HCT116 (cell line): Measurements from ENCODE around the gene DPYD.

ENCODE experiments used
- CBX3 ChIP-seq: IDR thresholded peaks from 2 replicates; pipeline ENCODE4 v1.6.1; 2012; ENCODE audit warnings: low read depth
- CTCF ChIP-seq, 3 experiments: fragments of 200-600 bp in 1 of 3; sonication (generic) in 1 of 3; IDR thresholded peaks in 2 of 3; conservative IDR thresholded peaks in 1 of 3; 2 replicates each; pipeline ENCODE4 v1.5.1; 2012 to 2017; ENCODE audit warnings: low read depth in 2 of 3, low read length in 2 of 3, antibody characterized with exemption in 1 of 3, borderline replicate concordance in 1 of 3, control low read depth in 1 of 3, mild to moderate bottlenecking in 1 of 3, mixed read lengths in 1 of 3, mixed run types in 1 of 3, moderate library complexity in 1 of 3; ENCODE audit not compliant: insufficient read depth in 1 of 3
- EZH2 ChIP-seq: fragments of 200-600 bp; sonication (generic); IDR thresholded peaks from 2 replicates; pipeline ENCODE4 v1.6.1; 2017; ENCODE audit warnings: antibody characterized with exemption, mixed run types
- FOSL1 ChIP-seq: IDR thresholded peaks from 2 replicates; pipeline ENCODE4 v1.6.1; 2012; ENCODE audit warnings: low read depth
- JUND ChIP-seq: IDR thresholded peaks from 2 replicates; pipeline ENCODE4 v1.6.1; 2012
- POLR2AphosphoS5 ChIP-seq: IDR thresholded peaks from 2 replicates; pipeline ENCODE4 v1.6.1; 2011; ENCODE audit warnings: mild to moderate bottlenecking, low read depth, low read length, moderate library complexity
- RAD21 ChIP-seq: IDR thresholded peaks from 2 replicates; pipeline ENCODE4 v1.6.1; 2012; ENCODE audit warnings: low read depth, mild to moderate bottlenecking
- REST ChIP-seq: IDR thresholded peaks from 2 replicates; pipeline ENCODE4 v1.6.1; 2012; ENCODE audit warnings: low read depth
- SP1 ChIP-seq: IDR thresholded peaks from 2 replicates; pipeline ENCODE4 v1.6.1; 2012; ENCODE audit warnings: low read depth
- SRF ChIP-seq: IDR thresholded peaks from 2 replicates; pipeline ENCODE4 v1.6.1; 2012; ENCODE audit warnings: low read depth
- TCF7L2 ChIP-seq: IDR thresholded peaks from 2 replicates; pipeline ENCODE4 v1.7.0; 2011; ENCODE audit warnings: borderline replicate concordance, inconsistent platforms; ENCODE audit not compliant: insufficient read depth, insufficient read length; ENCODE audit errors: extremely low read depth
- YY1 ChIP-seq: IDR thresholded peaks from 2 replicates; pipeline ENCODE4 v1.6.1; 2011; ENCODE audit warnings: low read length, low read depth, moderate library complexity, mild to moderate bottlenecking; ENCODE audit not compliant: insufficient replicate concordance; ENCODE audit errors: extremely low read depth
- TF ChIP-seq, protein P1 (sequence below): IDR thresholded peaks from 2 replicates; pipeline ENCODE4 v1.6.1; 2012

DNA sequence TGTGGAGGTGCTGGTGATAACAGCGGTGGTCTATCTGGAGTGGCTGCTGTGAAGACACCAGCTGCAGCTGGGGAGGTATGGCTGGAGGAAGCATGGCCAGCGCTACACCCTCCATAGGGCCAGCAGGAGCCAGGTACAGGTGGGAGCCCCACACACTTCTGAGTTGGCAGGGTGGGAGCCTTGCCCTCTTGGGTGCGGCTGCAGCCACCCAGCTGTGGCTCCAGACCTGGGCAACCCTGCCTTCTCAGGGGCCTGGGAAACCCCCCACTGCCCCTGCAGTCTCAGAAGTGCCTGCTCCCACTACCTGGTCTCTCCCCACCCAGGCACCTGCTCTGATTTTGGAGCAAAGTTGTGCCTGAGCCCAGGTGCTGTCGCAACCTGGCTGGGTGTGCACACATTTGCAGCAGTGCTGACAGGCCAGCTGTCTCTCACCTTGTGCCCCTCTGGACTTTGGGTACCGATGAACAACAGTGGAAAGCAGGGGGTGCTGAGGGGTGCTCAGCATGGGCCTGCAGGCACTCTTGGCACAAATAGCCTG lies 76.2 kb downstream of the DPYD start:
- no peak for TF ChIP-seq TCF7L2
- TF ChIP-seq REST: no peak
- no peak for TF ChIP-seq JUND
- no peak for TF ChIP-seq CTCF (IDR thresholded peaks at IDR 0.05 in 2 of 3, conservative IDR thresholded peaks at IDR 0.05 in 1 of 3; ENCODE audit: borderline replicate concordance in 1 of 3, insufficient read depth in 1 of 3, low read depth in 2 of 3, low read length in 2 of 3)
- TF ChIP-seq EZH2: no peak
- TF ChIP-seq YY1: no peak
- TF ChIP-seq POLR2AphosphoS5: no peak
- no peak for TF ChIP-seq SP1
- no peak for TF ChIP-seq SRF
- TF ChIP-seq FOSL1: no peak
- TF ChIP-seq CBX3: no peak
- TF ChIP-seq RAD21: no peak
- TF ChIP-seq, protein P1, sequence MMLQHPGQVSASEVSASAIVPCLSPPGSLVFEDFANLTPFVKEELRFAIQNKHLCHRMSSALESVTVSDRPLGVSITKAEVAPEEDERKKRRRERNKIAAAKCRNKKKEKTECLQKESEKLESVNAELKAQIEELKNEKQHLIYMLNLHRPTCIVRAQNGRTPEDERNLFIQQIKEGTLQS: no peak
